ENCODE data around the gene ZIC1. TPM values are rescaled to one million over a fixed set of nuclear protein-coding genes. Genes with fewer than 3 reads are reported as not detected.

The ZIC1 gene
- total and polyA plus RNA-seq, 2 of the 4 experiments (the other 2 are of a cell fraction) = not detected

DNA sequence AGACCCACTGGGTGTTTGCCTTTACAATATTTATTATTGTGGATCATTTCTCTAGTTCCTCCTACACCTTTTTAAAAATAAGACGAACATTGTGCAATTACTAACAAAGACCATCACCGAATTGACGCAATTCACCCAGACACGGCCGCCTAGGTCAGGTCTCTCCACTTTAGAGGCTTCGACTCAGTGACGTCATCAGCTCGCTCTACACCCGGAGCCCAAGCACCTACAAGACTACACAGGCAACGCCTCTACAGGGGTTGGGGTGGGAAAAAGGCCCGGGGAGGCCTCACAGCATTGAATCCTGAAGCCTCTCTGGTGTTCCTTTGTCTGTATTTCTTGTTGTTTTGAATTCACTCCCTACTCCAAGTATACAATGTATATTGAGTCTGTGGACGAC, 19.4 kb upstream of the ZIC1 start (continued):
- no peak for TF ChIP-seq CEBPB (IDR thresholded peaks at IDR 0.05; ENCODE audit: low read depth, low read length)
- TF ChIP-seq RCOR1 (IDR thresholded peaks at IDR 0.05; ENCODE audit: insufficient replicate concordance, low read length) = no peak

DNA sequence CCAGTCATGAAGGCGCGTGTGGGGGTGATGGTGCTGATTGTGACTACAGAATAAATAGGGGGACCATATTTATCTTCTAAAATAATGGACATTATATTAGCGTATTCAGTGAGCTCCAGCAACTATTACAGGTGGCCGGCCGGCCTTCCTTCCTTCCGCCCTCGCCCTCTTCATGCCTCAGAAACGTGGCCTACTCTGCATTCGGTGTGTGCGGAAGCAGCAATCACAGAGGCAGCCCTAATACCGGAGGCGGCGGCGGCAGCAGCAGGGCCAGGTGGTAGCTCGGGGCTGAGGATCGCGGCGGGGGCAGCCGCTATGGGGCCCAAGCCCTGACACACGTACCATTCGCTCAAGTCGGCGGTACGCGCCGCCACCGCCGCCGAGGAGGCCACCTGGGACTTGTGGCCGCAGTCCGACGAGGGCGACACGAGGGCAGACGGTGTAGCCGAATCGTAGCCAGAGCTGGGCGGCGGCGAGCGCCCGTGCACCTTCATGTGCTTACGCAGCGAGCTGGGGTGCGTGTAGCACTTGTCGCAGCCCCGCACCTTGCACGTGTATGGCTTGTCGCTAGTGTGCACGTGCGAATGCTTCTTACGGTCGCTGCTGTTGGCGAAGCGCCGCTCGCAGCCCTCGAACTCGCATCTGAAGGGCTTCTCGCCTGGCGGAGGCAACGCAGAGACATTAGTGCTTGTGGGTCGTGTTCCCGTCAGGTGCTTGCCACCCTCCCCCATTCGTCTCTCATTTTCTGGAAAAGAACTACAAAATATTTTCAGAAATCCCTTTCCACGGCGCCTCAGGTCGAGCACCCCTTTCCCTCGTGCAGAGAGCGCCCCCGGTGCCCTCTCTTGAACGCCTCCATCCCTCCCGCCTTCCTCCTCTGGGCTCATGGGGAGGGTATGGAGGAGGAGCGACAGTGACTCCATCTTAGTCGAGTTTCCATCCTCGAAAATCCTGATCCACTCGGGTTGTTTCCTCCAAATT, 18.3 kb upstream of the ZIC1 start:
- H4K20me1 ChIP-seq (ENCODE audit: insufficient read depth, low read length) = no peaks in the 10 kb centered on the region; the same call in 1 of the 2 replicates
- H3K4ac ChIP-seq (ENCODE audit: low read depth, low read length) = no peak overlapping the region
- no peak overlapping the region for H3K4me3 ChIP-seq (ENCODE audit: insufficient read depth, low read depth, low read length)
- no peaks in the 10 kb centered on the region for H3K4me1 ChIP-seq (ENCODE audit: control insufficient read depth, insufficient read depth, low read length)
- in situ Hi-C loops (cut with MboI; ENCODE audit: low sequenced_read_pairs) = no loop called here
- H3K36me3 ChIP-seq (ENCODE audit: control insufficient read depth, insufficient read depth, low read length) = no peaks in the 10 kb centered on the region
- no peak overlapping the region for H3K56ac ChIP-seq (ENCODE audit: extremely low read depth, insufficient read depth, low read length)
- H4K5ac ChIP-seq (ENCODE audit: low read depth, low read length) = no peak overlapping the region
- H2AK9ac ChIP-seq (replicated peaks; ENCODE audit: low read depth, low read length, poor library complexity) = no peak overlapping the region
- WGBS, 2 experiments (ENCODE audit: extremely low coverage in 2 of 2, insufficient read length in 1 of 2) = 6% methylated on average over 40 of the region's 77 CpGs; no CpG with 5 or more reads in 1 of the 2 experiments
- H3K27ac ChIP-seq (ENCODE audit: insufficient read depth, low read length) = no peak overlapping the region
- no peak overlapping the region for H2BK15ac ChIP-seq (ENCODE audit: low read depth, low read length)
- ATAC-seq (ENCODE audit: low read depth) (no peak), DNase-seq (no peak)
- no peak overlapping the region for H3K23ac ChIP-seq (ENCODE audit: low read depth, low read length)
- ChIA-PET POLR2A (ENCODE audit: unreplicated experiment) (interaction anchor here (0.5 kb wide), 1 partner anchor 680 kb away, joined by 3 read pairs; no protein-coding TSS in a partner anchor), CTCF (no interaction called here)
- H3K79me1 ChIP-seq (ENCODE audit: low read depth in 1 of 2, low read length in 2 of 2) = no peaks in the 10 kb centered on the region
- dilution Hi-C loops (cut with HindIII; ENCODE audit: low sequenced_read_pairs, unreplicated experiment) = no loop called here
- H4K91ac ChIP-seq (ENCODE audit: insufficient read depth, low read depth, low read length) = no peak overlapping the region
- intact Hi-C loops (cut with micrococcal nuclease) = no loop called here
- H3K4me2 ChIP-seq (ENCODE audit: low read depth, low read length) = no peak overlapping the region
- no TSS peak for BruUV-seq (replicated peaks)
- no peak overlapping the region for H2BK5ac ChIP-seq (ENCODE audit: low read depth, low read length, poor library complexity, severe bottlenecking)
- peak overlapping the region; percentile 37 for H2AFZ ChIP-seq (replicated peaks; ENCODE audit: low read length, poor library complexity)
- H3K9me3 ChIP-seq (ENCODE audit: control insufficient read depth, insufficient read depth, low read length) = peaks cover 20% of the 10 kb centered on the region
- no peak overlapping the region for H3K14ac ChIP-seq (replicated peaks; ENCODE audit: low read depth, low read length)
- no peak overlapping the region for H2BK120ac ChIP-seq (ENCODE audit: low read depth, low read length)
- peaks cover 93% of the 10 kb centered on the region for H3K27me3 ChIP-seq (ENCODE audit: control insufficient read depth, insufficient read depth, low read length)
- H4K8ac ChIP-seq (ENCODE audit: low read depth in 2 of 2, low read length in 2 of 2) = no peak overlapping the region
- H2AK5ac ChIP-seq (ENCODE audit: low read depth, low read length) = no peak overlapping the region
- no peak overlapping the region for H3K18ac ChIP-seq (ENCODE audit: low read depth, low read length)
- no peak overlapping the region for H3K9ac ChIP-seq (ENCODE audit: low read depth, low read length)
- no peak overlapping the region for H2BK20ac ChIP-seq (ENCODE audit: low read depth, low read length)
- no peaks in the 10 kb centered on the region for H3K9me1 ChIP-seq (ENCODE audit: insufficient read depth, low read length)
- TF ChIP-seq, protein P1, sequence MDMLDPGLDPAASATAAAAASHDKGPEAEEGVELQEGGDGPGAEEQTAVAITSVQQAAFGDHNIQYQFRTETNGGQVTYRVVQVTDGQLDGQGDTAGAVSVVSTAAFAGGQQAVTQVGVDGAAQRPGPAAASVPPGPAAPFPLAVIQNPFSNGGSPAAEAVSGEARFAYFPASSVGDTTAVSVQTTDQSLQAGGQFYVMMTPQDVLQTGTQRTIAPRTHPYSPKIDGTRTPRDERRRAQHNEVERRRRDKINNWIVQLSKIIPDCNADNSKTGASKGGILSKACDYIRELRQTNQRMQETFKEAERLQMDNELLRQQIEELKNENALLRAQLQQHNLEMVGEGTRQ (IDR thresholded peaks at IDR 0.05; ENCODE audit: low read depth, low read length) = no peak
- no peak for TF ChIP-seq NFE2L2 (IDR thresholded peaks at IDR 0.05; ENCODE audit: low read depth, low read length)
- TF ChIP-seq CEBPB (IDR thresholded peaks at IDR 0.05; ENCODE audit: low read depth, low read length) = no peak
- no peak for TF ChIP-seq RCOR1 (IDR thresholded peaks at IDR 0.05; ENCODE audit: insufficient replicate concordance, low read length)
- no peak for TF ChIP-seq RFX5 (IDR thresholded peaks at IDR 0.05; ENCODE audit: low read depth, low read length)
- TF ChIP-seq RAD21 (IDR thresholded peaks at IDR 0.05; ENCODE audit: low read length) = no peak
- TF ChIP-seq MAFK (IDR thresholded peaks at IDR 0.05; ENCODE audit: low read depth, low read length) = no peak
- no peak for TF ChIP-seq POLR2A (IDR thresholded peaks at IDR 0.05; ENCODE audit: low read depth, low read length)
- no peak for TF ChIP-seq FOS (IDR thresholded peaks at IDR 0.05; ENCODE audit: low read depth, low read length)
- TF ChIP-seq MXI1 (IDR thresholded peaks at IDR 0.05; ENCODE audit: borderline replicate concordance, low read depth, low read length) = no peak
- TF ChIP-seq, protein P2, sequence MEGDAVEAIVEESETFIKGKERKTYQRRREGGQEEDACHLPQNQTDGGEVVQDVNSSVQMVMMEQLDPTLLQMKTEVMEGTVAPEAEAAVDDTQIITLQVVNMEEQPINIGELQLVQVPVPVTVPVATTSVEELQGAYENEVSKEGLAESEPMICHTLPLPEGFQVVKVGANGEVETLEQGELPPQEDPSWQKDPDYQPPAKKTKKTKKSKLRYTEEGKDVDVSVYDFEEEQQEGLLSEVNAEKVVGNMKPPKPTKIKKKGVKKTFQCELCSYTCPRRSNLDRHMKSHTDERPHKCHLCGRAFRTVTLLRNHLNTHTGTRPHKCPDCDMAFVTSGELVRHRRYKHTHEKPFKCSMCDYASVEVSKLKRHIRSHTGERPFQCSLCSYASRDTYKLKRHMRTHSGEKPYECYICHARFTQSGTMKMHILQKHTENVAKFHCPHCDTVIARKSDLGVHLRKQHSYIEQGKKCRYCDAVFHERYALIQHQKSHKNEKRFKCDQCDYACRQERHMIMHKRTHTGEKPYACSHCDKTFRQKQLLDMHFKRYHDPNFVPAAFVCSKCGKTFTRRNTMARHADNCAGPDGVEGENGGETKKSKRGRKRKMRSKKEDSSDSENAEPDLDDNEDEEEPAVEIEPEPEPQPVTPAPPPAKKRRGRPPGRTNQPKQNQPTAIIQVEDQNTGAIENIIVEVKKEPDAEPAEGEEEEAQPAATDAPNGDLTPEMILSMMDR (conservative IDR thresholded peaks at IDR 0.05; ENCODE audit: low read depth, low read length) = no peak
- no peak for TF ChIP-seq CHD1 (IDR thresholded peaks at IDR 0.05; ENCODE audit: low read depth, low read length)

All from IMR-90 (cell line).